22Rv1 (cell line): ENCODE results near the gene SMPDL3A.

ENCODE experiments used
- H3K27ac ChIP-seq: fragments of 450-650 bp; 2 replicates; pipeline ENCODE4 v1.5.1; 2017
- ZFX ChIP-seq: fragments of 450-650 bp; IDR thresholded peaks from 2 replicates; pipeline ENCODE4 v1.6.1; 2017; ENCODE audit warnings: antibody characterized with exemption, borderline replicate concordance
- TF ChIP-seq, protein P1 (sequence below): fragments of 450-650 bp; IDR thresholded peaks from 2 replicates; pipeline ENCODE4 v1.5.1; 2017; ENCODE audit warnings: mild to moderate bottlenecking

The SMPDL3A gene

DNA sequence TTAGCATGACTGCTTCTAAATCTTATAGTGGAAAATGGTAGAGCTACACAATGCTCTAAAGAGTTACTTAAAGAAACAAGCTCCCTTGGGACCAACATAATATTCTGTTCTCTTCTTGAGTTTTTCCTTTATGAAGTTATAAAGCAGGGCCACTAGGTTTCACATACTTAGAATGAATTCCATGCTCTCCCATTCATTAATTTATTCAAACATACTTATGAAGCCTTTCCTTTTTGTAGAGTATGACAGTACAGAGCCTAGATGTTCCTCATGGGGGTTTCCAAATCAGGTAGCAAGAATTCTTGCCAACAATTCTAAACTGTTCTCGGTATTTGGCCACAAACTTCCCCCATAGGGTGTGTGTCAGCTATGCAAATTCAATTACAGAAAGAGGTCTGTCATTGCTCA is 30.1 kb upstream of the SMPDL3A start:
- TF ChIP-seq ZFX: no peak
- TF ChIP-seq, protein P1, sequence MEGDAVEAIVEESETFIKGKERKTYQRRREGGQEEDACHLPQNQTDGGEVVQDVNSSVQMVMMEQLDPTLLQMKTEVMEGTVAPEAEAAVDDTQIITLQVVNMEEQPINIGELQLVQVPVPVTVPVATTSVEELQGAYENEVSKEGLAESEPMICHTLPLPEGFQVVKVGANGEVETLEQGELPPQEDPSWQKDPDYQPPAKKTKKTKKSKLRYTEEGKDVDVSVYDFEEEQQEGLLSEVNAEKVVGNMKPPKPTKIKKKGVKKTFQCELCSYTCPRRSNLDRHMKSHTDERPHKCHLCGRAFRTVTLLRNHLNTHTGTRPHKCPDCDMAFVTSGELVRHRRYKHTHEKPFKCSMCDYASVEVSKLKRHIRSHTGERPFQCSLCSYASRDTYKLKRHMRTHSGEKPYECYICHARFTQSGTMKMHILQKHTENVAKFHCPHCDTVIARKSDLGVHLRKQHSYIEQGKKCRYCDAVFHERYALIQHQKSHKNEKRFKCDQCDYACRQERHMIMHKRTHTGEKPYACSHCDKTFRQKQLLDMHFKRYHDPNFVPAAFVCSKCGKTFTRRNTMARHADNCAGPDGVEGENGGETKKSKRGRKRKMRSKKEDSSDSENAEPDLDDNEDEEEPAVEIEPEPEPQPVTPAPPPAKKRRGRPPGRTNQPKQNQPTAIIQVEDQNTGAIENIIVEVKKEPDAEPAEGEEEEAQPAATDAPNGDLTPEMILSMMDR: no peak
- no peak overlapping the region for H3K27ac ChIP-seq

DNA sequence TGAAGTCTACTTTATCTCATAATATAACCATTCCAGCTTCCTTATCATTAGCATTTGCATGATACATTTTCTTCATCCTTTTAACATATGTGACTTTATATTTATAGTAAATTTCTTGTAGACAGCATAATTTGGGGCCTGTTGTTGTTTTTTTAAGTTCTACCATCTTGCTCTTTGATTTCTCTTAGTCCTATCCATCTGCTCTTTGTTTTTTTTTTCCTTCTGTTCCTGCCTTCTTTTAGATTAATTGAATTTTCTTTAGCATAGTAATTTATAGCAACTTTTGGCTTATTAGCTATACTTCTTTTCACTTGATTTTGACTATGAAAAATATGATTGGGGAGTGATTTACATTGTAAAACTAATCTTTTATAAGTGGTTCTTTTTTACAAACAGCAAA is 28.7 kb upstream of the SMPDL3A start:
- no peak for TF ChIP-seq ZFX
- TF ChIP-seq, protein P1: no peak
- H3K27ac ChIP-seq: no peak overlapping the region

DNA sequence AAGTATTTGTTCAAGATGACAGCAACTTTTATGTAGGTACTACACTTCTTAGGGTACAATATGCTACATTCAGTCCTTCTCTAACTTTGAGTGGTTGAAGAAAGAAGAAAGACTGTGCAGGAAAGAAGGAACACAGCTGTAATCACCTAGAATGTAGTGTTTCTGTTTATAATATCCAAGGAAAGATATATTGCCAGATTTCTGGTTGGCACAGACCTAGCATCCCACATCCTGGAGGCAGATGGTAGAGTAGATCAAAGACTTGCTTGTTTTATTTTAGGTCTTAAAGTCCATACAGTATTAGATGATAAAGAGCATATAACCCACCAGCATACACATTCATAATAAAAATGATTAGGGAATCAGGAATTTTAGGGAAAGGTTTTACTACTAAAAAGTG is 22.8 kb upstream of the SMPDL3A start:
- H3K27ac ChIP-seq: peak overlapping the region; percentile 35
- TF ChIP-seq, protein P1: no peak
- no peak for TF ChIP-seq ZFX

DNA sequence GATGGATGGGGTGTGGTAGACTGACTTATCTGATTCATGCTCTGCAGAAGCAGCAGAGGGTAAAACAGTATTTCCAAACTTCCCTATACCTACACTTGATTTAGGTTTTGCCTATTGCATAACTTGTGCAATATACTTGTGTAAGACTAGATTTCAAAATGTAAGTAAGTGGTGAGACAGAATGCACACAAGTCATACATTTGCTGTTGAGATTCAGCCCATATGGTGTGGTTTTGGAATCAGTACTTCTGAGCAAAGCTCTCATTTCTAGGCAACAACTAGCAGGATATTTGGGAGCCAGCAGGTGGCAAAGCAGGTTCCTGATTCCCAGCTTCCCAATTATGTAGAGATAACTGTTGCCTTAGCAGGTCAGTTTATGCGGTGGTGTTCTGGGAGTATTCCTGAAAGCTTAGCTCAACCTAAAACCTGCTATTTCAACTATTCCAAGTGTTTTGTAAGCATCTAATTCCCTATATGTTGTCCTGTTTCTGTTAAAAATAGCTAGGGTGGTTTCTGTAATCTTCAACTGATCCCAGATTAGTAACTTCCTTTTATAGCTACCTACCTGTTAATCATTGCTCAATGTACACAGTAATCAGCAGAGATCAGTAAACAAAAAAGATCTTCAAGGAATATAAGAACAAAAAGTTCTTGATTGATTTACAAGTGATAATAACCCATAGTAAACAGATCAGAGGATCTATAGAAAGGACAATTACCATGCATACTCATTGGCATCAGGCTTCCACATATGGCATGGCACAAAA is 18.0 kb upstream of the SMPDL3A start:
- peak overlapping the region; percentile 98 for H3K27ac ChIP-seq
- TF ChIP-seq, protein P1: peak; percentile 42
- no peak for TF ChIP-seq ZFX

DNA sequence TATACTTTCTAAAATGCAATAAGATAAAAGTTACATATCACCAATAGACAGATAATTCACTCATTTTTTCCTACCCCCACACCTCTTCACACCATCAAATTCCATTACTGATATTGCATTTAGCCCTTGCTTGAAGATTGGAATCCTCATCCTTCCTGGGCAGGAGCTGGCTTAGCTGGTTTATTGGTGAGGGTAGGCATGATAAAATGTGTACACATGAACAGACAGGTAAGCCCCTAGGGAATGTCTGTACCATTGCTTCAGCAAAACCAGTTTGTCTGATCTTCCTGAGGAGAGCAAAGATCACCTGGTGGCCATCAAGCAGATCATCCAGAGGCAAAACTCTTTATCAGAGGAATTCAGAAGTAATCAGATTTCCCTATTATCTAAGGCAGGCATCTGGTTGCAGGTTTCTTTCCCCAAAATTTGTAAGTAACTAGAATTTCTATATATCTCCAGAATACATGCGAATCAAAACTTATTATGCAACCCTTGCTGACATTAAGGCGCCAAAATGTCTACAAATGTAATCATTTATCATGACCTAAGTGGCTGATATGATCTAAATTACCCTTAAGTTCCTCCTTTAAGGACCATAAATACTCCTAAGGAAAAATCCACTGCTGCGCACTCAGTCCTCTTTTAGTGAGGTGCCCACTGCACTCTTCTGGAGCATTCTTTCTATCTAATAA is 16.2 kb upstream of the SMPDL3A start:
- peak overlapping the region; percentile 98 for H3K27ac ChIP-seq
- TF ChIP-seq ZFX: no peak
- TF ChIP-seq, protein P1: peak; percentile 27; the same call in 1 of the 2 replicates

DNA sequence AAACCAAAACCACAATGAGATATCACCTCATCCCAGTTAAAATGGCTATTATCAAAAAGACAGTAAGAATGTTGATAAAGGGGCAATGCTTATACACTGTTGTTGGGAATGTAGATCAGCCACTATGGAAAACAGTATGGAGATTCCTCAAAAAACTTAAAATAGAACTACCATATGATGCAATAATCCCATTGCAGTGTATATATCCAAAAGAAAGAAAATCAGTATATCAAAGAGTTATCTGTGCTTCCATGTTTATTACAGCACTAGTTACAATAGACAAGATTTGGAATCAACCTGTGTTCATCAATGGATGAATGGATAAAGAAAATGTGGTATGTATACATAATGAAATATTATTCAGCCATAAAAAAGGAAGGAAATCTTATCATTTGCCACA is 13.1 kb upstream of the SMPDL3A start:
- no peak overlapping the region for H3K27ac ChIP-seq

DNA sequence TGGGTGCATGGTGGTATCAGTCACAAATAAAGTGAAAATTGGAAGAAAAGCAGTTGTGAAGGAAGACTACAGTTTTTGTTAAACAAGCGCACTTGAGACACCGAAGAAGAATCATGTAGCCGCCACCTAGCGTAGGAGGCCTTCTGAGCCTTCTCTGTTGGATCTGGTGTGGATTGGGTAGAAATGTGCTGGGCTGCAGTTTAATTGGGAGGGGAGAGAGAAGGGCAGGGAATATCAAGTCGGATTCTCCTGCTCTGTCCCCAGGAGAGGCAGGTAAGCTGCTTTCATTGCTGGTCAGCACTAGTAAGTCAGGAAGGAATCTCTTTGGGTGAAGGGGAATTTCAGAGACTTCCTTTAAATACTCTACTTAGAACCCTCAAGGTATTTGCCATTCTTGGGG is 10.8 kb upstream of the SMPDL3A start:
- TF ChIP-seq ZFX: no peak
- TF ChIP-seq, protein P1: no peak
- no peak overlapping the region for H3K27ac ChIP-seq

More for the DNA sequence above, 13.1 kb upstream of the SMPDL3A start:
- TF ChIP-seq ZFX: no peak
